Measurements from ENCODE around the gene FBRS. TPM values are rescaled to one million over a fixed set of nuclear protein-coding genes. Genes with fewer than 3 reads are reported as not detected.

FBRS gene
- total RNA-seq, 2 experiments from 2014 or later, result 36.8 to 89.8 TPM

DNA sequence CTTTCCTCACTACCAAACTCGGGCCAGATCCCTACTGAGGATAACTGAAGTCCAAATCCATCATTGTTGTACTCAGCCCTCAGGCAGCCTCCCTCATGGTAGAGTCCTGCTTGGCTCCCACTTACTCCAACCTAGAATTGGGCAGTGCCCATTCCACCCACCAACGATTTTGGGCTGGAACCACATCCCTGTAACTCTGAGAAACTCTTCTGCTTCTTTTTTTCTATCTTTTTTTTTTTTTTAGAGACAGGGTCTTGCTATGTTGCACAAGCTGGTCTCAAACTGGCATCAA, 6.3 kb upstream of the FBRS start:
- DNase-seq (ENCODE audit: low spot score), result no peak
- H3K4me3 ChIP-seq (ENCODE audit: low read depth, low read length, poor library complexity, severe bottlenecking), result peak overlapping the region; percentile 86
- H3K4me1 ChIP-seq (ENCODE audit: insufficient read depth, low read length, poor library complexity, severe bottlenecking), result peaks cover 20% of the 10 kb centered on the region
- peak overlapping the region; percentile 95 for H3K4me2 ChIP-seq (ENCODE audit: low read length)
- ChIA-PET CTCF (ENCODE audit: unreplicated experiment) (no interaction called here), POLR2A (no interaction called here)
- no TSS peak for BruUV-seq (replicated peaks)
- no peaks in the 10 kb centered on the region for H4K20me1 ChIP-seq (ENCODE audit: insufficient read depth, low read length)
- H3K27ac ChIP-seq (ENCODE audit: low read depth, low read length, poor library complexity, severe bottlenecking), result peak overlapping the region; percentile 75
- TF ChIP-seq EZH2phosphoT487 (IDR thresholded peaks at IDR 0.05; ENCODE audit: borderline replicate concordance, low read depth, low read length), result no peak
- TF ChIP-seq, protein P1, sequence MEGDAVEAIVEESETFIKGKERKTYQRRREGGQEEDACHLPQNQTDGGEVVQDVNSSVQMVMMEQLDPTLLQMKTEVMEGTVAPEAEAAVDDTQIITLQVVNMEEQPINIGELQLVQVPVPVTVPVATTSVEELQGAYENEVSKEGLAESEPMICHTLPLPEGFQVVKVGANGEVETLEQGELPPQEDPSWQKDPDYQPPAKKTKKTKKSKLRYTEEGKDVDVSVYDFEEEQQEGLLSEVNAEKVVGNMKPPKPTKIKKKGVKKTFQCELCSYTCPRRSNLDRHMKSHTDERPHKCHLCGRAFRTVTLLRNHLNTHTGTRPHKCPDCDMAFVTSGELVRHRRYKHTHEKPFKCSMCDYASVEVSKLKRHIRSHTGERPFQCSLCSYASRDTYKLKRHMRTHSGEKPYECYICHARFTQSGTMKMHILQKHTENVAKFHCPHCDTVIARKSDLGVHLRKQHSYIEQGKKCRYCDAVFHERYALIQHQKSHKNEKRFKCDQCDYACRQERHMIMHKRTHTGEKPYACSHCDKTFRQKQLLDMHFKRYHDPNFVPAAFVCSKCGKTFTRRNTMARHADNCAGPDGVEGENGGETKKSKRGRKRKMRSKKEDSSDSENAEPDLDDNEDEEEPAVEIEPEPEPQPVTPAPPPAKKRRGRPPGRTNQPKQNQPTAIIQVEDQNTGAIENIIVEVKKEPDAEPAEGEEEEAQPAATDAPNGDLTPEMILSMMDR (conservative IDR thresholded peaks at IDR 0.05; ENCODE audit: low read length), result no peak
- H3K79me2 ChIP-seq (ENCODE audit: insufficient read depth, low read depth, low read length), result peaks cover 9% of the 10 kb centered on the region; the same call in 1 of the 2 replicates
- H3K9me2 ChIP-seq (ENCODE audit: insufficient read depth, low read length), result no peaks in the 10 kb centered on the region
- intact Hi-C loops (cut with micrococcal nuclease; ENCODE audit: unreplicated experiment), result no loop called here
- H2AFZ ChIP-seq (ENCODE audit: low read length), result peak overlapping the region; percentile 34; the same call in 1 of the 2 replicates
- peaks cover 45% of the 10 kb centered on the region for H3K36me3 ChIP-seq (ENCODE audit: insufficient read depth, low read length)
- H3K9me3 ChIP-seq (ENCODE audit: low read length), result no peaks in the 10 kb centered on the region

DNA sequence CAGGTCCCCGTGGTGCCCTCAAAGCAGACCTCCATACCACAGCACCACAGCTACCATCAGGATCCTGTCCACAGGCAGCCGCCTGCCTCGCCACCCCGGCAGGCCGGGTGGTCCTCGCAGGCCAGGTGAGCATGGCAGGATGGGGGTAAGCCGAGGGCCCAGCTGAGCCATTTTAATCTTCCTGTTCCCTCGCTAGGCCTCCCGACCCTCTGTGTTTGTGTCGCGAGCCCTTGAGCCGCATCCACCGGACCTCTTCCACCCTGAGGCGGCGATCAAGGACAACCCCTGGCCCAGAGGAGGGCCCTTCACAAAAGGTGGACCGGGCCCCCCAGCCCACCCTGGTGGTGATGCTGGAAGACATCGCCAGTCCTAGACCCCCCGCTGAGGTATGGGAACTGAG, 5.5 kb upstream of the FBRS start:
- intact Hi-C loops (cut with micrococcal nuclease; ENCODE audit: unreplicated experiment), result no loop called here
- CTCF ChIA-PET (ENCODE audit: unreplicated experiment), result no interaction called here
- BruUV-seq (replicated peaks), result no TSS peak
- no peaks in the 10 kb centered on the region for H4K20me1 ChIP-seq (ENCODE audit: insufficient read depth, low read length)
- no peak for DNase-seq (ENCODE audit: low spot score)
- TF ChIP-seq, protein P1 (conservative IDR thresholded peaks at IDR 0.05; ENCODE audit: low read length), result no peak
- no peak for TF ChIP-seq EZH2phosphoT487 (IDR thresholded peaks at IDR 0.05; ENCODE audit: borderline replicate concordance, low read depth, low read length)
- H3K4me3 ChIP-seq (ENCODE audit: low read depth, low read length, poor library complexity, severe bottlenecking), result no peak overlapping the region
- peaks cover 9% of the 10 kb centered on the region; the same call in 1 of the 2 replicates for H3K79me2 ChIP-seq (ENCODE audit: insufficient read depth, low read depth, low read length)
- peak overlapping the region; percentile 95 for H3K4me2 ChIP-seq (ENCODE audit: low read length)
- no peaks in the 10 kb centered on the region for H3K9me2 ChIP-seq (ENCODE audit: insufficient read depth, low read length)
- POLR2A ChIA-PET, result no interaction called here
- peaks cover 27% of the 10 kb centered on the region for H3K4me1 ChIP-seq (ENCODE audit: insufficient read depth, low read length, poor library complexity, severe bottlenecking)
- H3K36me3 ChIP-seq (ENCODE audit: insufficient read depth, low read length), result peaks cover 49% of the 10 kb centered on the region
- no peak overlapping the region for H2AFZ ChIP-seq (ENCODE audit: low read length)
- H3K9me3 ChIP-seq (ENCODE audit: low read length), result no peaks in the 10 kb centered on the region
- no peak overlapping the region for H3K27ac ChIP-seq (ENCODE audit: low read depth, low read length, poor library complexity, severe bottlenecking)

DNA sequence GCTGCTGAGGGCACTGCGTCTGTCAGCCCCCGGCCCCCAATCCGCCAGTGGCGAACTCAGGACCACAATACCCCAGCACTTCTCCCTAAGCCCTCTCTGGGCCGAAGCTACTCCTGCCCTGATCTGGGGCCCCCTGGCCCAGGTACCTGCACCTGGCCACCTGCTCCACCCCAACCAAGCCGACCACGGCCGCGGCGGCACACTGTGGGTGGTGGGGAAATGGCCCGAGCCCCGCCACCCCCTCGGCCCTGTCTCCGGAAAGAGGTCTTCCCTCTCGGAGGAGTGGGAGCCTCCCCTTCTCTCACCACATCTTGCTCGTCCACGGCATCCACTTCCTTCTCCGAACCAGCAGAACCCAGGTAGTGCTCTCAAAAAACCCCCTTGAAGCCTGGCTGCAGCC, 3.4 kb upstream of the FBRS start:
- no peak overlapping the region for H2AFZ ChIP-seq (ENCODE audit: low read length)
- H3K4me1 ChIP-seq (ENCODE audit: insufficient read depth, low read length, poor library complexity, severe bottlenecking), result peaks cover 27% of the 10 kb centered on the region
- H3K4me3 ChIP-seq (ENCODE audit: low read depth, low read length, poor library complexity, severe bottlenecking), result no peak overlapping the region
- ChIA-PET CTCF (ENCODE audit: unreplicated experiment) (interaction anchor here (0.6 kb wide), 1 partner anchor 83 kb away, joined by 3 read pairs; no protein-coding TSS in a partner anchor), POLR2A (no interaction called here)
- H3K4me2 ChIP-seq (ENCODE audit: low read length), result no peak overlapping the region
- H3K9me3 ChIP-seq (ENCODE audit: low read length), result no peaks in the 10 kb centered on the region
- H4K20me1 ChIP-seq (ENCODE audit: insufficient read depth, low read length), result no peaks in the 10 kb centered on the region
- H3K36me3 ChIP-seq (ENCODE audit: insufficient read depth, low read length), result peaks cover 49% of the 10 kb centered on the region
- DNase-seq (ENCODE audit: low spot score), result no peak
- no peaks in the 10 kb centered on the region for H3K9me2 ChIP-seq (ENCODE audit: insufficient read depth, low read length)
- peaks cover 11% of the 10 kb centered on the region; the same call in 1 of the 2 replicates for H3K79me2 ChIP-seq (ENCODE audit: insufficient read depth, low read depth, low read length)
- intact Hi-C loops (cut with micrococcal nuclease; ENCODE audit: unreplicated experiment), result no loop called here
- no peak overlapping the region for H3K27ac ChIP-seq (ENCODE audit: low read depth, low read length, poor library complexity, severe bottlenecking)
- BruUV-seq (replicated peaks), result no TSS peak
- TF ChIP-seq EZH2phosphoT487 (IDR thresholded peaks at IDR 0.05; ENCODE audit: borderline replicate concordance, low read depth, low read length), result no peak
- TF ChIP-seq, protein P1 (conservative IDR thresholded peaks at IDR 0.05; ENCODE audit: low read length), result no peak
